HepG2 (cell line): ENCODE data around the gene ZBED5.

Experiments used
- JUND ChIP-seq: sonication (generic); formaldehyde crosslinking; IDR thresholded peaks from 2 replicates; pipeline ENCODE4 v1.8.0; 2022; ENCODE audit warnings: mild to moderate bottlenecking, missing genetic modification reagents
- POGZ ChIP-seq: sonication (generic); formaldehyde crosslinking; IDR thresholded peaks from 2 replicates; pipeline ENCODE4 v1.4.0; 2020; ENCODE audit warnings: mild to moderate bottlenecking, missing genetic modification reagents
- RBM39 ChIP-seq: fragments of 200-400 bp; formaldehyde crosslinking; IDR thresholded peaks from one replicate; pipeline ENCODE4 v1.6.1; 2018; ENCODE audit warnings: antibody characterized with exemption, mild to moderate bottlenecking, low read depth, low read length; ENCODE audit not compliant: poor library complexity, severe bottlenecking
- ZNF207 ChIP-seq: fragments of 450-650 bp; IDR thresholded peaks from 2 replicates; pipeline ENCODE4 v1.6.1; 2016; ENCODE audit warnings: antibody characterized with exemption, borderline replicate concordance
- ZNF878 ChIP-seq: sonication (generic); formaldehyde crosslinking; IDR thresholded peaks from 2 replicates; pipeline ENCODE4 v1.8.1; 2023; ENCODE audit warnings: mild to moderate bottlenecking, missing genetic modification reagents, moderate library complexity
- TF ChIP-seq, protein P1 (sequence below): sonication (generic); formaldehyde crosslinking; conservative IDR thresholded peaks from 2 replicates; pipeline ENCODE4 v1.4.0; 2020; ENCODE audit warnings: missing genetic modification reagents
- TF ChIP-seq, protein P2 (sequence below): sonication (generic); formaldehyde crosslinking; IDR thresholded peaks from 2 replicates; pipeline ENCODE4 v1.5.0; 2020; ENCODE audit warnings: mild to moderate bottlenecking, missing genetic modification reagents, moderate library complexity

DNA sequence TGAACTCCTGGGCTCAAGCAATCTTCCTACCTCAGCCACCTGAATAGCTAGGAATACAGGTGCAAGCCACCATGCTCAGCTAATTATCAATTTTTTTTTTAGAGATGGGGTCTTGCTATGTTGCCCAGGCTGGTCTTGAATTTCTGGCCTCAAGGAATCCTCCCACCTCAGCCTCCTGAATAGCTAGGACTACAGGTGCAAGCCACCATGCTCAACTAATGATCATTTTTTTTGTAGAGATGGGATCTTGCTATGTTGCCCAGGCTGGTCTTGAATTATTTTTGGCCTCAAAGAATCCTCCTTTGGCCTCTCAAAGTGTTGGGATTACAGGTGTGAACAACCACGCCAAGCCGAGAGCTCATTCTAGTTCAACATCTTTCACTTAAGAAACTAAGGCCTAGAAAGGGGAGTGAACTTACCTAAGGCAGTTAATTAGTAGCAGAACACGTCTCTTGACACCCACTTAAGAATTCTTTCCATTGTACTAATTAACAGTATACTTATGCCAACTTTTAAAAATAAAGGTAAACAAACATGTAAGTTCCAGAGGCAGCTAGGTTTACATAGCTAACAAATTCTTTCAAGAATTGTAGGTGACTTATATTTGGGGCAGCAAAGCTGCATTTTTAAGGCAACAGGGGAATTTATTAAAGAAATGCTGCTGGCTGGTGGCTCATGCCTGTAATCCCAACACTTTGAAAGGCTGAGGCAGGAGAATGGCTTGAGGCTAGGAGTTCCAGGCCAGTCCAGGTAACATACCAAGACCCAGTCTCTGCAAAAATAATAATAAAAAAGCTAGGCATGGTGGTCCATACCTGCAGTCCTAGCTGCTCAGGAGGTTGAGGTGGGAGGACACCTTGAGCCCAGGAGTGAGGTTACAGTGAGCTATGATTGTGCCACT, 9.6 kb downstream of the ZBED5 start:
- no peak for TF ChIP-seq ZNF878
- TF ChIP-seq JUND (CRISPR knock-in tag): no peak
- no peak for TF ChIP-seq ZNF207
- TF ChIP-seq, protein P1, sequence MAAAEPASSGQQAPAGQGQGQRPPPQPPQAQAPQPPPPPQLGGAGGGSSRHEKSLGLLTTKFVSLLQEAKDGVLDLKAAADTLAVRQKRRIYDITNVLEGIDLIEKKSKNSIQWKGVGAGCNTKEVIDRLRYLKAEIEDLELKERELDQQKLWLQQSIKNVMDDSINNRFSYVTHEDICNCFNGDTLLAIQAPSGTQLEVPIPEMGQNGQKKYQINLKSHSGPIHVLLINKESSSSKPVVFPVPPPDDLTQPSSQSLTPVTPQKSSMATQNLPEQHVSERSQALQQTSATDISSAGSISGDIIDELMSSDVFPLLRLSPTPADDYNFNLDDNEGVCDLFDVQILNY: no peak
- no peak for TF ChIP-seq RBM39
- TF ChIP-seq, protein P2, sequence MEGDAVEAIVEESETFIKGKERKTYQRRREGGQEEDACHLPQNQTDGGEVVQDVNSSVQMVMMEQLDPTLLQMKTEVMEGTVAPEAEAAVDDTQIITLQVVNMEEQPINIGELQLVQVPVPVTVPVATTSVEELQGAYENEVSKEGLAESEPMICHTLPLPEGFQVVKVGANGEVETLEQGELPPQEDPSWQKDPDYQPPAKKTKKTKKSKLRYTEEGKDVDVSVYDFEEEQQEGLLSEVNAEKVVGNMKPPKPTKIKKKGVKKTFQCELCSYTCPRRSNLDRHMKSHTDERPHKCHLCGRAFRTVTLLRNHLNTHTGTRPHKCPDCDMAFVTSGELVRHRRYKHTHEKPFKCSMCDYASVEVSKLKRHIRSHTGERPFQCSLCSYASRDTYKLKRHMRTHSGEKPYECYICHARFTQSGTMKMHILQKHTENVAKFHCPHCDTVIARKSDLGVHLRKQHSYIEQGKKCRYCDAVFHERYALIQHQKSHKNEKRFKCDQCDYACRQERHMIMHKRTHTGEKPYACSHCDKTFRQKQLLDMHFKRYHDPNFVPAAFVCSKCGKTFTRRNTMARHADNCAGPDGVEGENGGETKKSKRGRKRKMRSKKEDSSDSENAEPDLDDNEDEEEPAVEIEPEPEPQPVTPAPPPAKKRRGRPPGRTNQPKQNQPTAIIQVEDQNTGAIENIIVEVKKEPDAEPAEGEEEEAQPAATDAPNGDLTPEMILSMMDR (CRISPR knock-in tag): no peak
- no peak for TF ChIP-seq POGZ (CRISPR knock-in tag)
